Panc1 (cell line): ENCODE measurements around the gene C16orf74.

ENCODE experiments used
- REST ChIP-seq, 2 experiments: IDR thresholded peaks; 2 replicates each; pipeline ENCODE4 v1.6.1; 2011 to 2012; ENCODE audit warnings: low read depth in 2 of 2, control low read depth in 1 of 2, low read length in 1 of 2, mild to moderate bottlenecking in 1 of 2, moderate library complexity in 1 of 2; ENCODE audit not compliant: insufficient read depth in 1 of 2
- TF ChIP-seq, protein P1 (sequence below): fragments of 450-650 bp; IDR thresholded peaks from 2 replicates; pipeline ENCODE4 v1.5.1; 2017; ENCODE audit warnings: mild to moderate bottlenecking

DNA sequence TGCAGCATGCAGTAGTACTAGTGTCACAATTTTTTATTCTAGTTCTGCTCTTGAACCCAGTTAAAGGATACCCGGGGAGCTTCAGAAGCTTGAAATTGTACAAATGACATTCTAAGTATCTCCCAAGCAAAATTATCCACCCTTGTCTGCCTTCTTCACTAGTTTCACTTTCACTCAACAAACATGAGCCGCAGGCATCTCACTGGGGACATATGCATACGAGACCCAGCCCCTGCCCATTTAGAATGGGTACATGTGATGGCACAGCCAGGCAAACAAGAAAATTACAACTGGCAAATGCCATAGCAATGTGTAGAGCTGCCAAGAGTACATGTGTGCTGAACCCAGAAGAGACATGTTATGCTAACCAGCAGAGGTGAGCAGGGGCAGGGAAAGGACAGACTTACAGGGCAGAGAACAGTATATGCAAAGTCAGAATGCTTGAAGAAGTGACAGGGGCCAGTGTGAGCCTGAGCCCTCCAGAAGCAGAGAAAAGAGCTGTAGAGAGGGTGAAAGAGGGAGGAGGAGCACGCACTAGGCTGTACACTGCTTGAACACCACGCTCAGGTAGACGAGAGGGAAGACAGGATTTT, 70.4 kb downstream of the C16orf74 start:
- TF ChIP-seq, protein P1, sequence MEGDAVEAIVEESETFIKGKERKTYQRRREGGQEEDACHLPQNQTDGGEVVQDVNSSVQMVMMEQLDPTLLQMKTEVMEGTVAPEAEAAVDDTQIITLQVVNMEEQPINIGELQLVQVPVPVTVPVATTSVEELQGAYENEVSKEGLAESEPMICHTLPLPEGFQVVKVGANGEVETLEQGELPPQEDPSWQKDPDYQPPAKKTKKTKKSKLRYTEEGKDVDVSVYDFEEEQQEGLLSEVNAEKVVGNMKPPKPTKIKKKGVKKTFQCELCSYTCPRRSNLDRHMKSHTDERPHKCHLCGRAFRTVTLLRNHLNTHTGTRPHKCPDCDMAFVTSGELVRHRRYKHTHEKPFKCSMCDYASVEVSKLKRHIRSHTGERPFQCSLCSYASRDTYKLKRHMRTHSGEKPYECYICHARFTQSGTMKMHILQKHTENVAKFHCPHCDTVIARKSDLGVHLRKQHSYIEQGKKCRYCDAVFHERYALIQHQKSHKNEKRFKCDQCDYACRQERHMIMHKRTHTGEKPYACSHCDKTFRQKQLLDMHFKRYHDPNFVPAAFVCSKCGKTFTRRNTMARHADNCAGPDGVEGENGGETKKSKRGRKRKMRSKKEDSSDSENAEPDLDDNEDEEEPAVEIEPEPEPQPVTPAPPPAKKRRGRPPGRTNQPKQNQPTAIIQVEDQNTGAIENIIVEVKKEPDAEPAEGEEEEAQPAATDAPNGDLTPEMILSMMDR = no peak
- no peak for TF ChIP-seq REST (IDR thresholded peaks at IDR 0.05; ENCODE audit: insufficient read depth in 1 of 2, low read depth in 2 of 2, low read length in 1 of 2)
